HG03457 (cell line): ENCODE data around the gene OR5T1.

Source experiments
- ATAC-seq: cut with Tn5 transposase; IDR thresholded peaks from one replicate; pipeline ENCODE4 v1.9.1; 2021; ENCODE audit warnings: moderate number of reproducible peaks; ENCODE audit not compliant: unreplicated experiment

Gene OR5T1

GRCh38 chr11:56273854-56274253 is at the start of gene OR5T1:
Gene OR5T1 (plus strand): TSS chr11:56274154. CDS start chr11:56275639, 1,485 bp downstream.
- no peak for ATAC-seq

DNA sequence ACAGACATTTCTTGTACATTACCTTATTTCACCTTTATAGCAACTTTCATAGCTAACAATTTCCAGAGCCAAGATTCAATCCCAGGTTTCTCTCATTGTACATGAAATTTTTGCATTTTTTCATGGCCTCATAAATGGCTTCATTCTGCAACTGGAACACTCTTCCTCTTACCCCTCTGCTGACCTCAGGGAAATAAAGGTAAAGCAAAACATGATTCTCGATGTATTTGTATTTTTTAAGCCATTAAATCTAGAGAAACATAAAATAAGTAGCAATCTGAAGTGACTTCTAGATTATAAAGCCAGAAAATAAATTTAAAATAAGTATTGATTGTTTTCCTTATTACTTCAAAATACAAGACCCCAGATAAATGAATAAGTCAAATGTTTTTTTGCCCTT is 39.8 kb upstream of the OR5T1 start, which contains the start of gene OR5T2:
Gene OR5T2 (minus strand): TSS at position 101 of the 400 bp plus-strand sequence. CDS start 1,193 bp downstream, outside the sequence.
- ATAC-seq = no peak

DNA sequence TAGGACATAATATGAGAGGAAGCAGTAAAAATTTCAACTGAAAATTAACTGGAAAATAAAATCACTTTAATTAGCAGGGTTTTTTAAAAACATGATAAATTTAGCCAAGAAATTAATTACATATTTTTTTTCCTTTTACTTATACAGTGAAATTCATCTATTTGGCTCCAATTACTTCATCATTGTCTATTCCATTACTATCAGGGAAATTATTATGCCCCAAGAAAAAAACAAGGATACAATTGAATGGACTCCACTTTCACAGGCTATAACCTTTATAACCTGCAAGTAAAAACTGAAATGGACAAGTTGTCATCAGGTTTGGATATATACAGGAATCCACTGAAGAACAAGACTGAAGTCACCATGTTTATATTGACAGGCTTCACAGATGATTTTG is 22.0 kb upstream of the OR5T1 start, which contains the start of gene OR5T3:
Gene OR5T3 (plus strand): TSS at position 301 of the 400 bp plus-strand sequence. CDS start 0 bp downstream, at position 301.
- no peak for ATAC-seq

DNA sequence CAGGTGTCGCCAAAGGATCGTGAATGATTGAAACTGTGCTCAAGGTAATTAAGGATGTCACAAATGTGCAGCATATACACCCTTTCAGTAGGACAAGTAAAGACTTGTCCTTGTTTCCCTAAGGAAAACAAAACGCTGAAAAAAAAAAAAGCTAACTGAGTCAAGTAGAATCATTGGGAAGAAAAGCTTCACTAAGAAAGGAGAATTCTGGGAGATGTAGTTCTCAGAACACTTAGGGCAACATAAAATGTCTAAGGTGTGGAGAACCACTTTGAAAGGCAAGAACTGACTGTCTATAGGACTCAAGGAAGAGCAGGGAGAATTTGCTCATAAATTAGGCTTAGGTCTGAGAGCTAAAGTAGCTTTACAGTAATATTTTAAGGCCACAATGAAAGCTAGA is 2.9 kb upstream of the OR5T1 start:
- no peak for ATAC-seq

- no peak for ATAC-seq
Observed at GRCh38 chr11:56292154-56292553, 18.2 kb downstream of the OR5T1 start, which contains the start of gene OR8H1. Gene OR8H1 (minus strand): TSS chr11:56292254. CDS start chr11:56291062, 1,192 bp downstream.

DNA sequence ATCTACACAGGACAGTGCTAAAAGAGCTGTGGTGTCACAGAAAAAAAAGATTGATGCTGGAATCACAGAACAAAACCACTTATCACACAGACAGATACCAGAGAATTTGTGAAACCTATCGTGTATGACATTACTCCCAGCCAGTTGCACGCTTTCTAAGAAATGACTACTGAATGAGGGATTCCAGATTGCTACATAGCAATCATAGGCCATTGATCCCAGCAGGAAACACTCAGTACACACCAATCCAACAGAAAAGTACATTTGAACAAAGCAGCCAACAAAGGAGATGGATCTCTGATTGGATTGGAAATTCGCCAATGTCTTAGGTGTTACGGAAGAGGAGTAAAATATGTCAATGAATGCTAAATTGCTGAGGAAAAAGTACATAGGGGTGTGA is 22.9 kb downstream of the OR5T1 start:
- no peak for ATAC-seq

DNA sequence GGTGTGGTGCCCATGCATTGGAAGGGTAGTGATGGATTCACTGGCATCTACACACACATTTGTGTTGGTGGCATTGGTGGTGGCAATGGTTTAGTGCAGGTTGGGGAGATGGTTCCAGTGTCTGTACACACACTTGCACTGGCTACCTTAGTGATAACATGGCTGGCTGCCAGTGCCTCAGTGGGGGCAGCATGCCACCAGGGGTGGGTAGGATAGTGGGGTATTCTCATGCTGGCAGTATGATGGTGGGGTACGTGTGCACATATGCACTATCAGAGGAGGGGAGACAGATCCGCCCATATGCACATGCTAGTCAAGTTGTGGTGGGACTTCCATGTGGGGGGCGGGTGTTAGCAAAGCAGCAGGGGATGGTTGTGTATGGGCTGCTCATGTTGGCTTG is 33.9 kb downstream of the OR5T1 start:
- no peak for ATAC-seq

DNA sequence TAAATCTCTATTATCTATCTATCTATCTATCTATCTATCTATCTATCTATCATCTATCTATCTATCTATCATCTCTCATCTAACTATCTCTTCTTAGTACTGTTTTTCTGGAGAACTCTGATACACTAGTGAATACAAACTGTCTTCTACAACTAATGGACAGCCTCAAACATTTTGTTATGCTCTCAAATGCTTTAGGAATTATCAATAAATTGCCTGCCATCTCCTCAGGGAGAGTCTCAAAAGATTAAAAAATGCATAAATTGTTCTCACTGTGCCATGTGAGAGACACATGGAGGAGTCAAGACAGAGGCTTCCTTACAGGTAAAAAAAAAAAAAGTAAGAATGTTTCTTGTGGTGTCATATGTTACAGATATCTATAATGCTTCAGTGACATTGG is 40.9 kb downstream of the OR5T1 start, which contains the start of gene OR8K3:
Gene OR8K3 (plus strand): TSS at position 301 of the 400 bp plus-strand sequence. CDS start 3,163 bp downstream, outside the sequence.
- no peak for ATAC-seq
